SU-DHL-6 (cell line): ENCODE measurements around the gene PFN3.
"Not testable (repeated sequence)": the region's sequence is repeated elsewhere in the genome, so short reads cannot be mapped to it uniquely, and the experiment has no call there.

Source experiments
- H2AFZ ChIP-seq: fragments of 200-600 bp; sonication (generic); 2 replicates; pipeline ENCODE4 v1.6.1; 2014; ENCODE audit warnings: low read depth, mild to moderate bottlenecking, moderate library complexity, mixed read lengths, antibody characterized with exemption, low read length; ENCODE audit not compliant: severe bottlenecking
- H3F3A ChIP-seq: fragments of 200-600 bp; shearing (Covaris generic); 2 replicates; pipeline ENCODE4 v1.6.0; 2016; ENCODE audit warnings: antibody characterized with exemption, mild to moderate bottlenecking; ENCODE audit not compliant: insufficient read depth
- H3K27ac ChIP-seq: fragments of 200-600 bp; sonication (generic); 2 replicates; pipeline ENCODE4 v1.5.1; 2016; ENCODE audit warnings: low read depth, mild to moderate bottlenecking, low read length, moderate library complexity, mixed read lengths
- H3K27me3 ChIP-seq: fragments of 200-600 bp; sonication (generic), shearing (Covaris generic); 2 replicates; pipeline ENCODE4 v1.6.0; 2014; ENCODE audit warnings: mild to moderate bottlenecking, low read length
- H3K36me3 ChIP-seq: fragments of 200-600 bp; sonication (generic); 2 replicates; pipeline ENCODE4 v1.6.1; 2014; ENCODE audit warnings: mild to moderate bottlenecking, low read length, mixed read lengths
- H3K4me2 ChIP-seq: fragments of 300-600, 200-600 bp; shearing (Covaris generic), sonication (generic); 2 replicates; pipeline ENCODE4 v1.6.0; 2014; ENCODE audit warnings: low read length, low read depth, mild to moderate bottlenecking; ENCODE audit not compliant: poor library complexity, severe bottlenecking
- H3K4me3 ChIP-seq: fragments of 200-600 bp; sonication (generic); 2 replicates; pipeline ENCODE4 v1.5.1; 2014; ENCODE audit warnings: antibody characterized with exemption, low read length, mild to moderate bottlenecking, mixed read lengths; ENCODE audit not compliant: insufficient read depth, poor library complexity, severe bottlenecking
- H3K79me2 ChIP-seq: fragments of 200-600 bp; sonication (generic); 2 replicates; pipeline ENCODE4 v1.6.1; 2014; ENCODE audit warnings: mild to moderate bottlenecking, low read length, moderate library complexity; ENCODE audit not compliant: insufficient read depth
- H3K9ac ChIP-seq: fragments of 200-600 bp; sonication (generic); 2 replicates; pipeline ENCODE4 v1.7.0; 2014; ENCODE audit warnings: mild to moderate bottlenecking, low read length
- H3K9me2 ChIP-seq: fragments of 200-600 bp; sonication (generic); replicated peaks from 2 replicates; pipeline ENCODE4 v1.6.1; 2014; ENCODE audit warnings: low read length; ENCODE audit not compliant: insufficient read depth
- H3K9me3 ChIP-seq: fragments of 200-600 bp; sonication (generic); 2 replicates; pipeline ENCODE4 v1.6.1; 2014; ENCODE audit warnings: low read length, mixed read lengths; ENCODE audit not compliant: insufficient read depth
- H4K20me1 ChIP-seq: fragments of 200-600 bp; sonication (generic); 2 replicates; pipeline ENCODE4 v1.6.1; 2014; ENCODE audit warnings: low read depth, mild to moderate bottlenecking, antibody characterized with exemption, low read length, moderate library complexity, mixed read lengths
- CTCF ChIP-seq: fragments of 200-600 bp; sonication (generic); IDR thresholded peaks from one replicate; pipeline ENCODE4 v1.5.1; 2017; ENCODE audit warnings: antibody characterized with exemption, mild to moderate bottlenecking, low read length, moderate library complexity; ENCODE audit not compliant: insufficient read depth, poor library complexity, severe bottlenecking
- EZH2phosphoT487 ChIP-seq: fragments of 200-600 bp; sonication (generic), shearing (Covaris generic); conservative IDR thresholded peaks from 2 replicates; pipeline ENCODE4 v1.6.1; 2018; ENCODE audit warnings: mild to moderate bottlenecking, antibody characterized with exemption, low read length, moderate library complexity, mixed read lengths

Gene PFN3

GRCh38 chr5:177378884-177379883, 21.3 kb downstream of the PFN3 start:
- H3K79me2 ChIP-seq, result no peaks in the 10 kb centered on the region
- no peak overlapping the region for H3K27ac ChIP-seq
- H2AFZ ChIP-seq, result no peak overlapping the region
- no peak overlapping the region for H3K4me2 ChIP-seq
- TF ChIP-seq CTCF, result no peak
- no peak for TF ChIP-seq EZH2phosphoT487
- no peaks in the 10 kb centered on the region for H3K9me2 ChIP-seq
- H3K36me3 ChIP-seq, result no peaks in the 10 kb centered on the region
- H3K9me3 ChIP-seq, result no peaks in the 10 kb centered on the region
- H4K20me1 ChIP-seq, result no peaks in the 10 kb centered on the region
- no peak overlapping the region for H3K9ac ChIP-seq
- no peaks in the 10 kb centered on the region for H3F3A ChIP-seq
- no peak overlapping the region for H3K4me3 ChIP-seq
- H3K27me3 ChIP-seq, result no peaks in the 10 kb centered on the region

DNA sequence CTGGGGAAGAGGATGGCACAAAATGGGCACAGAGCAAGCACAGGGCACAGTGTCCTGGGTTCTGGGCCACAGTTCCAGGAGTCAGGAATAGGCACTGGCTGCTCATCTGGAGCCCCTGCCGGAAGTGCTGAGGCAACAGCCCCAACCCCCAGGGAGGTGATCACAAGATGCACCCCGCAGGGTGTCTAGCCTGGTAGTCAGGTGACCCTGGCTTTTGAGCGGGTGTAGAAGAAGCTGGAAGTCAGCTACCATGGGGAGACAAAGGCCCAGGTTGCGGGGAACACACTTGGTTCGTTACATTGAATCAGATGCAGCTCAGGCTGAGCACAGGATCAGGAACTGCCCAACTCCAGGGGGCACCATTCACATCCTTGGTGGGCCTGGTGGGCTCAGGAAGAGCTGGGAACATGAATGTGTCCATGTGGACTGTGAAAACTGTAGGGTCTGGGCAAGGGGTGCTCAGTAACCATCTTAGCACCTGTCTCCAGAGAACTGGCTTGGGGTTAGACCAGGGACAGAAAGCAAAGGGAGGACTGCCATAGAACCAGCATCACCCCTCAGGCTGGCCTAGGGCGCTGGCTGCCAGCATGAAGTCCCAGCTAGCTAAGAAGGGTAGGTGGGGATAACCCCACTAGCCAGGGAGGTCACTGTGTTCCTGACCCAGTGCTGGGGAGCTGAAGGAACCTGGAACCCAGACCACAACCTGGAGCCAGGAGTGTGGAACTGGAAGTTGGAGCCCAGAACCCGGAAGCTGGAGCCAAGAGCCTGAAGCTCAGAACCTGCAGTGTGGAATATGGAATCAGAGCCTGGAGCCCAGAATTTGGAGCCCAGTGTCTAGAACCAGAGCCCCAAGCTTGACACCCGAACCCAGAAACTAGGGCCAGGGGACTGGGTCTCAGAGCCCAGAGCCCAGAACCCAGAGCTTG, 22.3 kb downstream of the PFN3 start:
- Histone ChIP-seq H3K4me3 (no peak overlapping the region), H3K27ac (no peak overlapping the region), H4K20me1 (no peaks in the 10 kb centered on the region), H3F3A (no peaks in the 10 kb centered on the region), H3K9me2 (no peaks in the 10 kb centered on the region), H3K9ac (no peak overlapping the region), H3K9me3 (no peaks in the 10 kb centered on the region), H3K36me3 (no peaks in the 10 kb centered on the region), H3K79me2 (no peaks in the 10 kb centered on the region), H3K27me3 (no peaks in the 10 kb centered on the region), H2AFZ (no peak overlapping the region), H3K4me2 (no peak overlapping the region)
- TF ChIP-seq CTCF, result no peak
- TF ChIP-seq EZH2phosphoT487, result no peak

GRCh38 chr5:177376107-177376506, 24.4 kb downstream of the PFN3 start:
- TF ChIP-seq CTCF (no peak), EZH2phosphoT487 (no peak)
- Histone ChIP-seq H3F3A (no peaks in the 10 kb centered on the region), H3K4me2 (no peak overlapping the region), H3K79me2 (no peaks in the 10 kb centered on the region), H3K9ac (no peak overlapping the region), H3K9me3 (no peaks in the 10 kb centered on the region), H3K9me2 (no peaks in the 10 kb centered on the region), H4K20me1 (no peaks in the 10 kb centered on the region), H3K4me3 (no peak overlapping the region), H3K36me3 (no peaks in the 10 kb centered on the region), H3K27me3 (no peaks in the 10 kb centered on the region), H2AFZ (no peak overlapping the region), H3K27ac (no peak overlapping the region)

- not testable (repeated sequence) for H3K4me3 ChIP-seq, H3F3A ChIP-seq, H3K27ac ChIP-seq, H3K27me3 ChIP-seq, H4K20me1 ChIP-seq, H3K9me2 ChIP-seq, H3K36me3 ChIP-seq, H3K4me2 ChIP-seq, H3K9ac ChIP-seq, H3K9me3 ChIP-seq, H2AFZ ChIP-seq, H3K79me2 ChIP-seq
These were observed 24.9 kb downstream of the PFN3 start for GRCh38 chr5:177375516-177375915.
